KMS-11 (cell line): ENCODE data around the gene IGLL1.
"Not testable (repeated sequence)": the region's sequence is repeated elsewhere in the genome, so short reads cannot be mapped to it uniquely, and the experiment has no call there.

Source experiments
- H2AFZ ChIP-seq: fragments of 200-600 bp; sonication (generic); 2 replicates; pipeline ENCODE4 v1.6.1; 2016; ENCODE audit warnings: antibody characterized with exemption, mixed run types, low read depth
- H3K27ac ChIP-seq: fragments of 200-600 bp; sonication (generic); 2 replicates; pipeline ENCODE4 v1.6.1; 2016; ENCODE audit warnings: mild to moderate bottlenecking, mixed run types
- H3K27me3 ChIP-seq: fragments of 200-600 bp; sonication (generic); 2 replicates; pipeline ENCODE4 v1.6.1; 2017; ENCODE audit warnings: mild to moderate bottlenecking, low read depth, mixed run types, moderate library complexity; ENCODE audit not compliant: insufficient read depth
- H3K36me3 ChIP-seq: fragments of 200-600 bp; sonication (generic); 2 replicates; pipeline ENCODE4 v1.6.1; 2017; ENCODE audit warnings: mild to moderate bottlenecking, mixed run types; ENCODE audit not compliant: insufficient read depth
- H3K4me1 ChIP-seq: fragments of 200-600 bp; sonication (generic); 2 replicates; pipeline ENCODE4 v1.6.1; 2016; ENCODE audit warnings: mild to moderate bottlenecking, low read depth, mixed run types; ENCODE audit not compliant: poor library complexity, severe bottlenecking
- H3K4me2 ChIP-seq: fragments of 200-600 bp; sonication (generic); 2 replicates; pipeline ENCODE4 v1.7.0; 2016; ENCODE audit warnings: mild to moderate bottlenecking, mixed run types
- H3K4me3 ChIP-seq: fragments of 200-600 bp; sonication (generic); IDR thresholded peaks from 2 replicates; pipeline ENCODE4 v1.6.1; 2017; ENCODE audit warnings: low read depth, low read length, mixed read lengths; ENCODE audit not compliant: insufficient read depth
- H3K79me2 ChIP-seq: fragments of 200-600 bp; sonication (generic); 2 replicates; pipeline ENCODE4 v1.6.1; 2016; ENCODE audit warnings: low read depth, mixed run types; ENCODE audit not compliant: insufficient read depth
- H3K9ac ChIP-seq: fragments of 200-600 bp; sonication (generic); 2 replicates; pipeline ENCODE4 v1.6.1; 2016; ENCODE audit warnings: mild to moderate bottlenecking, mixed run types
- H4K20me1 ChIP-seq: fragments of 200-600 bp; sonication (generic); 2 replicates; pipeline ENCODE4 v1.6.1; 2016; ENCODE audit warnings: mild to moderate bottlenecking, mixed run types; ENCODE audit not compliant: insufficient read depth
- TF ChIP-seq, protein P1 (sequence below): fragments of 200-600 bp; sonication (generic); conservative IDR thresholded peaks from 2 replicates; pipeline ENCODE4 v1.6.1; 2017; ENCODE audit warnings: low read depth, mild to moderate bottlenecking, antibody characterized with exemption, low read length, moderate library complexity, mixed read lengths

IGLL1 gene

DNA sequence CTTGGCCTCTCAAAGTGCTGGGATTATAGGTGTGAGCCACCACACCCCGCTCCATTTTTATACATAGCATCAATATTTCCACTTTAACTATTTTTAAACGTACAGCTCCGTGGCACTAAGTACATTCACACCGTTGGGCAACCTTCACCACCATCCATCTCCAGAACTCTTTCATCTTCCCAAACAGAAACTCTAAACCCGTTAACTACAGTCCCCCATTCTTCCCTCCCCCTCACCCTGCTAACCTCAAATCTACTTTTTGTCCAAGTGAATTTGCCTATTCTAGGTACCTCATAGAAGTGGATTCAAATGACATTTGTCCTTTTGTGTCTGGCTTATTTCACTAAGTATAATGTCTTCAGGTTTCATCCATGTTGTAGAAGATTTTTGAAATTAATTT, 3.4 kb downstream of the IGLL1 start:
- Histone ChIP-seq H2AFZ (no peak overlapping the region), H3K27ac (no peak overlapping the region), H3K79me2 (no peaks in the 10 kb centered on the region), H3K9ac (no peak overlapping the region), H3K27me3 (no peaks in the 10 kb centered on the region), H4K20me1 (no peaks in the 10 kb centered on the region), H3K4me1 (no peaks in the 10 kb centered on the region), H3K36me3 (no peaks in the 10 kb centered on the region), H3K4me3 (no peak overlapping the region), H3K4me2 (no peak overlapping the region)
- TF ChIP-seq, protein P1, sequence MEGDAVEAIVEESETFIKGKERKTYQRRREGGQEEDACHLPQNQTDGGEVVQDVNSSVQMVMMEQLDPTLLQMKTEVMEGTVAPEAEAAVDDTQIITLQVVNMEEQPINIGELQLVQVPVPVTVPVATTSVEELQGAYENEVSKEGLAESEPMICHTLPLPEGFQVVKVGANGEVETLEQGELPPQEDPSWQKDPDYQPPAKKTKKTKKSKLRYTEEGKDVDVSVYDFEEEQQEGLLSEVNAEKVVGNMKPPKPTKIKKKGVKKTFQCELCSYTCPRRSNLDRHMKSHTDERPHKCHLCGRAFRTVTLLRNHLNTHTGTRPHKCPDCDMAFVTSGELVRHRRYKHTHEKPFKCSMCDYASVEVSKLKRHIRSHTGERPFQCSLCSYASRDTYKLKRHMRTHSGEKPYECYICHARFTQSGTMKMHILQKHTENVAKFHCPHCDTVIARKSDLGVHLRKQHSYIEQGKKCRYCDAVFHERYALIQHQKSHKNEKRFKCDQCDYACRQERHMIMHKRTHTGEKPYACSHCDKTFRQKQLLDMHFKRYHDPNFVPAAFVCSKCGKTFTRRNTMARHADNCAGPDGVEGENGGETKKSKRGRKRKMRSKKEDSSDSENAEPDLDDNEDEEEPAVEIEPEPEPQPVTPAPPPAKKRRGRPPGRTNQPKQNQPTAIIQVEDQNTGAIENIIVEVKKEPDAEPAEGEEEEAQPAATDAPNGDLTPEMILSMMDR, result no peak

- Histone ChIP-seq H3K27ac (no peak overlapping the region), H2AFZ (no peak overlapping the region), H3K9ac (no peak overlapping the region), H4K20me1 (no peaks in the 10 kb centered on the region), H3K27me3 (no peaks in the 10 kb centered on the region), H3K4me1 (no peaks in the 10 kb centered on the region), H3K4me2 (no peak overlapping the region), H3K36me3 (no peaks in the 10 kb centered on the region), H3K79me2 (no peaks in the 10 kb centered on the region), H3K4me3 (no peak overlapping the region)
- TF ChIP-seq, protein P1, result no peak
Observed at GRCh38 chr22:23575601-23576000, 4.5 kb downstream of the IGLL1 start.

DNA sequence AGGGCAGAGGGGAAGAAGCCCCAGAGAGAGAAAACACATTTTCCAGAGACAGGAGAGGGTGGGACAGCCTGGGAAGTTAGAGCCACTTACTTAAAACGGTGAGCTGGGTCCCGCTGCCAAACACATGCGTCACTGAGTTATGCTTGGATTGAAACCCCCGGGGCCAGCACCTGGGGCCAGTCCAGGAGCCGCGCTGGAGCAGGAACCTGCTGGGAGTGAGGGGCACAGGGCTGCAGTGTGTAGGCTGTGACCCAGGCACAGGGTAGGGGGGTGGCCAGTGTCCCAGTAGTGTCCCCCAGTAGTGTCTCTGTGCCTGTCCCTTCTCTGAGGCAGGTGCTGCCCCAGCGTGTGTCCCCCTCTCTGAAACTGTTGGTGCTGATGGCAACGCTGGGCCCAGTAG, 5.2 kb downstream of the IGLL1 start:
- Histone ChIP-seq H3K4me2 (no peak overlapping the region), H3K4me3 (no peak overlapping the region)

GRCh38 chr22:23574371-23574811, 5.7 kb downstream of the IGLL1 start:
- Histone ChIP-seq H3K79me2 (no peaks in the 10 kb centered on the region), H4K20me1 (no peaks in the 10 kb centered on the region), H3K27ac (no peak overlapping the region), H3K36me3 (no peaks in the 10 kb centered on the region), H3K4me3 (no peak overlapping the region), H3K4me1 (no peaks in the 10 kb centered on the region), H3K4me2 (no peak overlapping the region), H3K27me3 (no peaks in the 10 kb centered on the region), H3K9ac (no peak overlapping the region), H2AFZ (no peak overlapping the region)
- TF ChIP-seq, protein P1, result no peak

More for the DNA sequence above, 5.2 kb downstream of the IGLL1 start:
- no peaks in the 10 kb centered on the region for H3K36me3 ChIP-seq
- H4K20me1 ChIP-seq, result no peaks in the 10 kb centered on the region
- no peaks in the 10 kb centered on the region for H3K27me3 ChIP-seq
- no peak overlapping the region for H2AFZ ChIP-seq
- H3K27ac ChIP-seq, result no peak overlapping the region
- H3K79me2 ChIP-seq, result no peaks in the 10 kb centered on the region
- no peaks in the 10 kb centered on the region for H3K4me1 ChIP-seq
- TF ChIP-seq, protein P1, result no peak
- no peak overlapping the region for H3K9ac ChIP-seq

DNA sequence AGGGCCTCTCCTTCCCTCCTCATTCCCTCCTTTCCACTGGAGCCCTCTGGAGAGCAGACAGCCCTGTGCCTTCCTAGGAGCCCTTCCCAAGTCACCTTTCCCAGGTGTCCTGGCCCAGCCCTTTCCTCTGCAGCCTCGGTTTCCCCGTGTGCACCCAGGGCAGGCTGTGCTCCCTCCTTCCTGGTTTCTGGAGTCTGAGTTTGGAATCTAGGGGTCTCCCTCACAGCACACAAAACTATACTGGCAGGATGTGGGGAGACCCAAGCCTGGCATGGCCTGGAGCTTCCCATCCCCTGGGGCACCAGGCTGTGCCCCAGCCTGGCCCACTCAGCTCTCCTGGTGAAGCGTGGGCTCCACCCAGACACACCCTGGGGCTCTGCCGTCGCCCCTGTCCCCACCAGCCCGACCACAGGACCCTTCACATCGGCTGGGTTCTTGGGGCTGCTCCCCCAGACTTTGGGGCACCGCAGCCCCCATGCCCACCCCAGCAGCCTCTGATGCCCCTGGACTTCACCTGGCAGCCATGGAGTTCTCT, 6.3 kb downstream of the IGLL1 start:
- not testable (repeated sequence) for H3K9ac ChIP-seq

DNA sequence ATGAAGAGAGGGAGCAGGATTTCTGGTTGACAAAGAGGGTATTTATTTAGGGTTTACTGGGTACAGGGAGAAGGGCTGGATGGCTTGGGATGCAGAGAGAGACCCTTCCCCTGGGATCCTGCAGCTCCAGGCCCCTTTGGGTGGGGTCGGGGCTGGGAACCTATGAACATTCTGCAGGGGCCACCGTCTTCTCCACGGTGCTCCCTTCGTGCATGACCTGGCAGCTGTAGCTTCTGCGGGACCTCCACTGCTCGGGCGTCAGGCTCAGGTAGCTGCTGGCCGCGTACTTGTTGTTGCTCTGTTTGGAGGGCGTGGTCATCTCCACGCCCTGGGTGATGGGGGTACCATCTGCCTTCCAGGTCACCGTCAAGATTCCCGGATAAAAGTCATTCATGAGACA, 7.0 kb downstream of the IGLL1 start:
- H2AFZ ChIP-seq, H3K4me2 ChIP-seq, H3K9ac ChIP-seq, H3K36me3 ChIP-seq, H3K4me3 ChIP-seq, H3K4me1 ChIP-seq, H4K20me1 ChIP-seq, H3K79me2 ChIP-seq, H3K27me3 ChIP-seq, H3K27ac ChIP-seq: not testable (repeated sequence)

More for the DNA sequence above, 6.3 kb downstream of the IGLL1 start:
- not testable (repeated sequence) for H3K4me2 ChIP-seq, H3K4me3 ChIP-seq, H3K4me1 ChIP-seq, H3K27me3 ChIP-seq, H2AFZ ChIP-seq, H3K27ac ChIP-seq, H4K20me1 ChIP-seq, H3K79me2 ChIP-seq, H3K36me3 ChIP-seq
